NCI-H2227 treated with DMSO at 0.1 percent for 48 hours (cell line): ENCODE measurements around the gene C2CD4C.
A peak's percentile ranks its signal among the peaks of the same experiment; 100 is the strongest.
"Not testable (repeated sequence)": the region's sequence is repeated elsewhere in the genome, so short reads cannot be mapped to it uniquely, and the experiment has no call there.

Experiments used
- DNase-seq: peaks from one replicate; lab custom pipeline; 2025; lab: John Stamatoyannopoulos, UW

Gene C2CD4C

GRCh38 chr19:413756-414420, 4.9 kb upstream of the C2CD4C start:
- DNase-seq = no peak

GRCh38 chr19:412356-413355, 3.7 kb upstream of the C2CD4C start:
- DNase-seq = no peak

- no peak for DNase-seq
Measured at GRCh38 chr19:411723-412355, 2.9 kb upstream of the C2CD4C start.

- not testable (repeated sequence) for DNase-seq
Measured at GRCh38 chr19:411121-411722, 2.3 kb upstream of the C2CD4C start.

GRCh38 chr19:410243-410781, 1.4 kb upstream of the C2CD4C start:
- DNase-seq = no peak

- DNase-seq = no peak
Measured at GRCh38 chr19:409516-410242, 732 bp upstream of the C2CD4C start.

- DNase-seq = no peak
Measured at GRCh38 chr19:408441-408901, 476 bp downstream of the C2CD4C start.

- DNase-seq = no peak
Measured at GRCh38 chr19:407511-408440, 1.2 kb downstream of the C2CD4C start.

- no peak for DNase-seq
Measured at GRCh38 chr19:406971-407510, 1.9 kb downstream of the C2CD4C start.

GRCh38 chr19:406135-406781, 2.7 kb downstream of the C2CD4C start:
- no peak for DNase-seq

GRCh38 chr19:405121-405965, 3.6 kb downstream of the C2CD4C start:
- no peak for DNase-seq

GRCh38 chr19:403221-404027, 5.5 kb downstream of the C2CD4C start:
- no peak for DNase-seq

- no peak for DNase-seq
Measured at GRCh38 chr19:402786-403185, 6.2 kb downstream of the C2CD4C start.

GRCh38 chr19:401866-402511, 7.0 kb downstream of the C2CD4C start:
- DNase-seq = peak; percentile 53

GRCh38 chr19:400976-401865, 7.7 kb downstream of the C2CD4C start:
- no peak for DNase-seq

GRCh38 chr19:399370-399769, 9.6 kb downstream of the C2CD4C start:
- no peak for DNase-seq
